Progenitor cell of endocrine pancreas (in vitro differentiated cells): ENCODE results near the gene GPR68. TPM values are rescaled to one million over a fixed set of nuclear protein-coding genes. Genes with fewer than 3 reads are reported as not detected.

Source experiments
- total RNA-seq: library from RNA; stranded (reverse); gene quantifications from 2 replicates; pipeline ENCODE4 v1.2.1, GENCODE V29; 2021

Gene GPR68
- total RNA-seq, 1 donor from 2014 or later, result 0.31 TPM

Other genes starting within 250 kb of the GPR68 start
- 3.8 and 4.4 TPM in 2 replicates for gene RPS6KA5, start 184.1 kb downstream of the GPR68 start, total RNA-seq
- 73.4 and 83.3 TPM in 2 replicates for gene DGLUCY, start 130.6 kb downstream of the GPR68 start, total RNA-seq
- gene CCDC88C, start 173.1 kb upstream of the GPR68 start, total RNA-seq, result 78.1 and 85.5 TPM in 2 replicates